ENCODE data around the gene KIAA0825.

The KIAA0825 gene

GRCh38 chr5:94501365-94501764, 117.0 kb downstream of the KIAA0825 start:
- no peak for DNase-seq

DNA sequence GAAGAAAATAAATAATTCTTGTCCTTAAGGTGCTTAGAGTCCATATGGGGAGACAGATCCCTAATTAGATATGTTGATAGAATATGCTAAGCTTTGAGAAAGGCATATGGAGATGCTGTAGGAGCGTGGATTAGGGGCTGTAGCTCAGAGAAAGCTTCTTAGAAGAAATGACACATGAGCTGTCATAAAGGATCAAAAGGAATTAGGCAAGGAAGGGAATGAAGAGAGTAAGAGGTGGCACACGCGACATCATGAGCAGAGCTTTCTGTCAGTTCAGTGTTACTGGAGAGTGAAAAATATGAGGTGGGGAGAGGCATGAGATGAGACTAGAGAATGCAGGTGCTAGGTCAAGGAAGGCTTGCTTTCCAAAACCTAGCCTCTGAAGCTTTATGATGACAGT, 118.6 kb downstream of the KIAA0825 start:
- DNase-seq, result no peak

GRCh38 chr5:94498199-94498598, 120.2 kb downstream of the KIAA0825 start:
- no peak for DNase-seq

GRCh38 chr5:94485067-94485466, 133.3 kb downstream of the KIAA0825 start:
- DNase-seq, result no peak

DNA sequence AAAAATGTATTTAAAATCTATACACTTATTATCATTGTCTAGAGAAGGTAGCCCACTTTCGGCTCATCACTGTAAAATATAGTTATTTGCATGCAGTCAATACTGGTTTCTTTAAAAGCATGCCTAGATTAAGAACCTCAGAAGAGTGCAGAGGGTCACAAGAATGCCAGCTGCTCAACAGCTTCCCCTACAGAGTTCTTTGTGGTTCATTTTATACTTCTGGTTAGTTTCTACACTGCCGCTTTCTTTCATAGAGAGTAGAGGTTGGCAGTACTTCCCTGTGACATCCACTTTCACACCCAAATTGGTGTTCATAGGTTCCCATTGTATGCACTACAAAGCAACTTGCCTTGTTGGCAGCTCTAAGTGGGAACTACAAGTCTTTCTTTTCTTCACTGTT, 137.3 kb downstream of the KIAA0825 start:
- no peak for DNase-seq

- no peak for DNase-seq
Observed at GRCh38 chr5:94480486-94480885, 137.9 kb downstream of the KIAA0825 start.

- no peak for DNase-seq
Observed at GRCh38 chr5:94473936-94474335, 144.5 kb downstream of the KIAA0825 start.

GRCh38 chr5:94471521-94471920, 146.9 kb downstream of the KIAA0825 start:
- DNase-seq, result no peak

- DNase-seq, result no peak
Observed at GRCh38 chr5:94470802-94471201, 147.6 kb downstream of the KIAA0825 start.

- DNase-seq, result no peak
Observed at GRCh38 chr5:94469894-94470329, 148.5 kb downstream of the KIAA0825 start.

- no peak for DNase-seq
Observed at GRCh38 chr5:94467954-94468930, 150.2 kb downstream of the KIAA0825 start.

GRCh38 chr5:94467346-94467953, 151.0 kb downstream of the KIAA0825 start:
- DNase-seq, result no peak

DNA sequence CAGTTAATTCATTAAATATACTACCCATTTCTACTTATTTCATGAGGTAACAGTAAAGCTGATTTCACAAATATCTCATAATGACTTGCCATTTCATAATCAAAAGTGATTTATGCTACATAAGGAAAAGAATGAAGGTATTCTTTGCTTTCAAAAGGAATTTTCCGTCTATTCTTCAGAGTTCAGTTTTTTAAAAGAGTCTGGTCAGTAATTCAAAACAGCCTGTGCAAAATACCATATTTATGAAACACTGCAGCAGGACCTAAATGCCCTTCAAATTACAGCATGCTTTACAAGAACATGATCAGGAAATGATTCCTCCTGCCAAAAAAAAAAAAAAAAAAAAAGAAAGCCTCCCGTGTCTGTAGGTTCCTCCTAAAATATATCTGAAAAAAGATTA, 154.7 kb downstream of the KIAA0825 start:
- no peak for DNase-seq

GRCh38 chr5:94461131-94461530, 157.3 kb downstream of the KIAA0825 start:
- DNase-seq, result no peak

DNA sequence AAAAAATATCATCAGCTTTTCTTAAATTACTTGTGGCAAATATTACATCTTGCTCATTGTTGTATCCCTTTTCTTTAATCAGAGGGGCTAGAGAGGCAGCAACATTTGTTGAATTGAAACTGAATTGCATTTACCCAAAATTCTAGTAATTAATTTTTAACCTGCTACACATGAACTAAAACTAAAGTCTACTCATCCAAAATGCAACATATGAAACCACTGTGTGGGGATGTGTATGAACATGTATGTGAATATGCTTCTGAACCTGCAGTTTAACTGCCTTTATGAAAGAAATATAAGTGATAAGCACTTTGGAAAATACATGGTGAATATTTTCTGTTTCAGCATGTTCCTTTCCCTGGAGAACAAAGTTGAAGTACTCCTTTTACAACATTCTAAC, 158.5 kb downstream of the KIAA0825 start:
- no peak for DNase-seq

DNA sequence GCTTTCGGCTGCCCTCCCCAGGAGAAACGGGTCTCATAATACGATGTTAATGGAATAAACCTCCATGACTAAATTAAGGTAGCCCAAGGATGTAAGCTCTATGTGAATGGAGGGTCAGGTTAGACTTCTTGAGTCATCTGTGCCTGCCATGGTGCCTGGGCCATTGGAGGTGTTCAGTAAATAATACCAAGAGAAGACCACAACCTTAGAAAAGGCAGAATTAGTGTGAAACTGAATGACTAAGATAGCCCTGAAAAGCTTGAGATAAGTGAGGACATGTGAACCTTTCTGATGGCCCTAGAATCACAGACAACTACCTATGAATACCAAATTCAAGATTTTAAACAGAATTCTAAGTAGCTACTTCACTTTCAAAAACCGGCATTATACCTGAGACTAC, 160.6 kb downstream of the KIAA0825 start:
- DNase-seq, result no peak

- no peak for DNase-seq
Observed at GRCh38 chr5:94445726-94446125, 172.7 kb downstream of the KIAA0825 start.

GRCh38 chr5:94442991-94443390, 175.4 kb downstream of the KIAA0825 start:
- DNase-seq, result no peak

- no peak for DNase-seq
Observed at GRCh38 chr5:94442076-94442475, 176.3 kb downstream of the KIAA0825 start.

GRCh38 chr5:94440015-94440414, 178.4 kb downstream of the KIAA0825 start:
- no peak for DNase-seq

DNA sequence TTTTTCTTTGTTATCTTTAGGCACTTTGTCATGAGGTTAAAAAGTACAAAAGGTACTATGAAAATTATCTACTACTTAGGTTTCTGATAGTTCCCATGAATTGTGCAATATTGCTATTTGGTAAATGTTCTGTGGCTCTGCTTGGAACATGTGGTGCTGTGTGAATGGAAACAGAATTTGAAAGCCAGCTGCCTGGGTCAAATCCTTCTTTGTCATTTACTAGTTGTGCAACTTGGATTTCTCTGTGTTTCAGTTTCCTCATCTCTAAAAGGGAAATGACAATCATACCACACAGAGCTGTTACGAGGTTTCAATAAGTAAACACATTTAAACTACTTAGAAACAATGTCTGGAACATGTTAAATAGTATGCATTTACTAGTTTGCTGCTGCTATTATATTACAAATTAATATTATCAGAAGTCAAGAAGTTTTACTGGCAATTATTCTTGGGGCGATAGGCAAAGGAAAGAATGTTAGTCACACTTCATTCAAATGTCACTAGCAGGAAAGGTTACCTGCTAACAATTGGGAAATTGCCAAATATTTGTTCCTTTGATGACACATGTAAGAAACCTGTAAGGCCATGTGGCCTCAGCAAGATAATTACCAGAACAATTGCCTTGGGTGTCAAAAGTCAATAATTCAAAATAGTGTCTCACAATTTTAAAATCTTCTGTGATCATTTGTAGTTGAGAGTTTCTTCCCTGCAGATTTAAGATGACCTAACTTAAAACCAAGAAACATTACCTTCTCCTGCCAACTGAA, 184.8 kb downstream of the KIAA0825 start:
- no peak for DNase-seq

DNA sequence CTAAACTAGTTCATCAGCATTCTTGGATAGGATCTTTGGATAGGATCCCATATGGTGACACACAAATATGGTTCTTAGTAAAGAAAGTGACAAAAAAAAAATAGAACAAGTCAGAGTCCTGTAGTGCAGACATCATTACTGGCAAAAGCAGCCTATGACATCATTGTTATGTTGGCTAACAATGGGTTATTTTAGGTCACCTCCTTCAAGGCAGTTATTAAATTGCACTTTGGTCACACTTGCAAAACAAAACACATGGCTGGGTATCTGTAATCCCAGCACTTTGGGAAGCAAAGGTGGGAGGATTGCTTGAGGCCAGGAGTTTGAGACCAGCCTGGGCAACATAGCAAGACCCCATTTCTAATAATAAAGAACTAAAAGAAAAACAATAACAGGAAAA, 185.9 kb downstream of the KIAA0825 start:
- DNase-seq, result no peak

DNA sequence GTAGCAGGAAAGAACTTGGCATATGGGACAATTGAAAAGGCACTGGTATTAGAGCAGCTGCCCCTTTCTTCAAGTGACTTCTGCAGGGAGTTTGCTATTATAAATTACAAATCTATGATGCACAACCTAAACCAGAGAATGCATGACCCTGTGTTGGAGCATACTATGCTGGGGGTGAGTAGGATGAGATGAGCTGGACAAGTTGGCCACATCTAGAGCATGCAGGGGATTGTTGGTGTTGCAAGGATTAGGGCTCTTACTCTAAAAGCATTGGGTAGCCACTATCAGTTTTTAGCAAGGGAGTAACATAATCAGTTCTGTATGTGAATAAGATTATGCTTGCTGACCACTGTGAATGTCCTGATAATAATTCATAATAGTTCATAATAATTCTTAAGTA, 186.7 kb downstream of the KIAA0825 start:
- DNase-seq, result no peak
